BJ (cell line): ENCODE data around the gene DHFR2. TPM values are rescaled to one million over a fixed set of nuclear protein-coding genes. Genes with fewer than 3 reads are reported as not detected.

Source experiments
- CTCF ChIA-PET: fragments of 350-600 bp; formaldehyde crosslinking; extraction: SDS; loops from one replicate; lab custom pipeline; 2021; ENCODE audit warnings: antibody characterized with exemption, inconsistent platforms; lab: Yijun Ruan, JAX
- POLR2A ChIA-PET: fragments of 300-600 bp; sonication (Branson Sonifier 250); formaldehyde crosslinking; extraction: SDS; loops from one replicate; lab custom pipeline; 2021; ENCODE audit warnings: antibody characterized with exemption; lab: Charles Lee
- DNase-seq: peaks from one replicate; pipeline ENCODE4 v3.0.0-alpha.2; 2011; ENCODE audit warnings: low read depth
- H3K27me3 ChIP-seq: 2 replicates; pipeline ENCODE4 v1.6.0; 2011; ENCODE audit warnings: low read length; ENCODE audit not compliant: control insufficient read depth, insufficient read depth
- H3K36me3 ChIP-seq: 2 replicates; pipeline ENCODE4 v1.5.1; 2011; ENCODE audit warnings: low read length; ENCODE audit not compliant: control insufficient read depth, insufficient read depth
- H3K4me3 ChIP-seq: 2 replicates; pipeline ENCODE4 v1.5.1; 2011; ENCODE audit warnings: low read depth, mild to moderate bottlenecking, control low read depth, low read length
- CTCF ChIP-seq: IDR thresholded peaks from 2 replicates; pipeline ENCODE4 v1.5.1; 2011; ENCODE audit warnings: low read depth, mild to moderate bottlenecking, control low read depth, inconsistent platforms, low read length, moderate library complexity; ENCODE audit not compliant: insufficient read depth
- polyA plus RNA-seq: library from polyadenylated mRNA; depleted of rRNA; stranded (reverse); fragments of >200 nt; gene quantifications from 2 replicates; pipeline ENCODE4 v1.2.3, GENCODE V29; 2011; rRNA removed

Gene DHFR2
- polyA plus RNA-seq, 1 experiment: 1.6 TPM

- ChIA-PET CTCF (interaction anchor here (1.0 to 2.7 kb wide), 2 partner anchors 55 to 61 kb away, joined by 5 to 16 read pairs; partner anchors contain the start of genes DHFR2 and NSUN3), POLR2A (no interaction called here)
- TF ChIP-seq CTCF: no peak
- no peaks in the 10 kb centered on the region for H3K27me3 ChIP-seq
- H3K4me3 ChIP-seq: no peak overlapping the region
- H3K36me3 ChIP-seq: no peaks in the 10 kb centered on the region
- DNase-seq: no peak
These were observed 54.5 kb downstream of the DHFR2 start for GRCh38 chr3:94008253-94008652.

Other genes starting within 250 kb of the DHFR2 start
- gene PROS1, start 89.0 kb downstream of the DHFR2 start, polyA plus RNA-seq: 2.0 and 5.2 TPM in 2 replicates
- gene ARL13B, start 82.8 kb downstream of the DHFR2 start, polyA plus RNA-seq: 4.6 and 5.3 TPM in 2 replicates
- not detected in 2 replicates for gene STX19, start 34.3 kb downstream of the DHFR2 start, polyA plus RNA-seq
- 8.2 and 8.7 TPM in 2 replicates for gene NSUN3, start 145 bp upstream of the DHFR2 start, polyA plus RNA-seq